H1 (cell line): ENCODE data around the gene PEX19. TPM values are rescaled to one million over a fixed set of nuclear protein-coding genes. Genes with fewer than 3 reads are reported as not detected.

Experiments
- ATF3 ChIP-seq: IDR thresholded peaks from 2 replicates; pipeline ENCODE4 v1.6.1; 2011; ENCODE audit warnings: low read depth, mild to moderate bottlenecking, low read length; ENCODE audit not compliant: insufficient read depth
- BACH1 ChIP-seq: IDR thresholded peaks from 2 replicates; pipeline ENCODE4 v1.6.1; 2012; ENCODE audit warnings: low read length, improper control_type of control experiment
- E2F6 ChIP-seq: IDR thresholded peaks from 2 replicates; pipeline ENCODE4 v1.6.1; 2012; ENCODE audit warnings: inconsistent platforms
- HDAC6 ChIP-seq: IDR thresholded peaks from one replicate; pipeline ENCODE4 v1.7.1; 2012; ENCODE audit warnings: low read depth, mild to moderate bottlenecking, inconsistent platforms, low read length, moderate library complexity
- JUN ChIP-seq: IDR thresholded peaks from 2 replicates; pipeline ENCODE4 v1.6.1; 2011; ENCODE audit warnings: low read depth, mild to moderate bottlenecking, improper control_type of control experiment, low read length
- NANOG ChIP-seq: IDR thresholded peaks from 2 replicates; pipeline ENCODE4 v1.6.1; 2011; ENCODE audit warnings: low read length, low read depth, mild to moderate bottlenecking, inconsistent platforms; ENCODE audit not compliant: insufficient read depth, poor library complexity, severe bottlenecking
- RXRA ChIP-seq: IDR thresholded peaks from 2 replicates; pipeline ENCODE4 v1.6.1; 2011; ENCODE audit warnings: low read depth, mild to moderate bottlenecking, low read length, moderate library complexity; ENCODE audit not compliant: insufficient read depth
- SIX5 ChIP-seq: IDR thresholded peaks from 2 replicates; pipeline ENCODE4 v1.6.1; 2011; ENCODE audit warnings: mild to moderate bottlenecking, low read depth, low read length
- polyA plus RNA-seq, 7 experiments: library from polyadenylated mRNA; depleted of rRNA in 3 of 7; stranded (reverse) in 5 of 7; unstranded in 2 of 7; fragments of >200 nt in 5 of 7; fragments of 200-250 nt in 2 of 7; gene quantifications; 1 replicate in 5 of 7; 2 replicates in 1 of 7; 4 replicates in 1 of 7; pipeline versions ENCODE4 v1.2.1 to v1.2.3, GENCODE V29; 2011 to 2013; ENCODE audit warnings: missing spikeins in 2 of 7, mixed read lengths in 2 of 7
- total RNA-seq: library from RNA; stranded (reverse); fragmentation: NEBNext Ultra II Directional; extraction: Animal tissue kit (Norgen Biotek cat#: 25700); gene quantifications from 2 replicates; pipeline ENCODE4 v1.2.1, GENCODE V29; 2021

The PEX19 gene
- total and polyA plus RNA-seq, 2 of the 8 experiments (the other 6 are each of a cell fraction or from before 2014, with no cell fraction given), result 50.4 to 80.2 TPM

GRCh38 chr1:160309571-160309970 is 24.6 kb upstream of the PEX19 start (continued):
- TF ChIP-seq SIX5 (no peak), JUN (no peak), NANOG (no peak), ATF3 (no peak), HDAC6 (no peak), E2F6 (no peak), BACH1 (no peak), RXRA (no peak)
- TF ChIP-seq, all 59 proteins: peak for 0
